ENCODE measurements around the gene CNTNAP2. TPM values are rescaled to one million over a fixed set of nuclear protein-coding genes. Genes with fewer than 3 reads are reported as not detected.
A peak's percentile ranks its signal among the peaks of the same experiment; 100 is the strongest.

The CNTNAP2 gene
- total and polyA plus RNA-seq, 2 of the 13 experiments (the other 11 are each of a cell fraction or from before 2014, with no cell fraction given): 0.40 to 0.42 TPM

GRCh38 chr7:147904219-147904576 lies 1787.6 kb downstream of the CNTNAP2 start (continued):
- no peak for TF ChIP-seq GABPA (IDR thresholded peaks at IDR 0.05; ENCODE audit: low read depth, low read length)
- TF ChIP-seq GABPA (CRISPR knock-in tag; IDR thresholded peaks at IDR 0.05; ENCODE audit: low read depth): no peak
- no peak for TF ChIP-seq HNRNPL (IDR thresholded peaks at IDR 0.05; ENCODE audit: low read depth, low read length)

GRCh38 chr7:147909431-147910148 lies 1793.0 kb downstream of the CNTNAP2 start:
- FAIRE-seq: no peak
- CTCF ChIA-PET (ENCODE audit: low intra/inter-chr PET ratio, low total read pairs): no interaction called here

More at GRCh38 chr7:147909431-147910148, 1793.0 kb downstream of the CNTNAP2 start:
- TF ChIP-seq KMT2A (CRISPR knock-in tag; IDR thresholded peaks at IDR 0.05): no peak
- no peak for TF ChIP-seq ZSCAN30 (CRISPR knock-in tag; IDR thresholded peaks at IDR 0.05)
- no peak for TF ChIP-seq ZNF800 (CRISPR knock-in tag; IDR thresholded peaks at IDR 0.05)
- no peak for TF ChIP-seq MIXL1 (CRISPR knock-in tag; IDR thresholded peaks at IDR 0.05)
- DNase-seq (ENCODE audit: low spot score): no peak
- Histone ChIP-seq H3K9ac (ENCODE audit: insufficient read depth, low read depth, low read length) (no peak overlapping the region), H3K79me2 (ENCODE audit: insufficient read depth, low read length) (no peaks in the 10 kb centered on the region), H3K4me1 (ENCODE audit: insufficient read depth, low read length) (no peaks in the 10 kb centered on the region), H3K4me2 (ENCODE audit: low read depth, low read length) (no peak overlapping the region), H3K4me3 (replicated peaks in 1 of 3; ENCODE audit: insufficient read depth in 1 of 3, low read depth in 2 of 3, low read length in 3 of 3) (no peak overlapping the region), H3K27ac (ENCODE audit: extremely low read length, insufficient read depth, low read length) (no peak overlapping the region), H2AFZ (ENCODE audit: low read length) (peak overlapping the region; percentile 27), H3K27me3 (ENCODE audit: control insufficient read depth in 1 of 2, insufficient read depth in 2 of 2, low read length in 2 of 2) (no peaks in the 10 kb centered on the region), H3K9me3 (ENCODE audit: low read length) (no peaks in the 10 kb centered on the region), H3K36me3 (replicated peaks in 1 of 2; ENCODE audit: control insufficient read depth in 1 of 2, insufficient read depth in 2 of 2, low read length in 2 of 2) (no peaks in the 10 kb centered on the region), H4K20me1 (ENCODE audit: insufficient read depth, low read length) (no peaks in the 10 kb centered on the region)
- in situ Hi-C loops (cut with HindIII; ENCODE audit: extremely low pct_ligation_motif_present, low pct_unique_long_range_greater_than_20kb): no loop called here
- intact Hi-C loops (cut with micrococcal nuclease; ENCODE audit: unreplicated experiment): no loop called here
- no TSS peak for BruUV-seq (replicated peaks)
- POLR2A ChIA-PET: no interaction called here
- 2% methylated on average over 10 of the region's 10 CpGs for WGBS (ENCODE audit: low lambda C conversion rate)
- ATAC-seq: no peak
